DOHH2 (cell line): ENCODE measurements around the gene SUSD4.

Experiments used
- H3F3A ChIP-seq: fragments of 200-600 bp; sonication (generic), shearing (Covaris generic); 2 replicates; pipeline ENCODE4 v1.6.0; 2016; ENCODE audit warnings: antibody characterized with exemption, mild to moderate bottlenecking; ENCODE audit not compliant: control insufficient read depth, insufficient read depth
- H3K27ac ChIP-seq: fragments of 200-600 bp; sonication (generic); 2 replicates; pipeline ENCODE4 v1.5.1; 2014; ENCODE audit warnings: low read depth, mild to moderate bottlenecking, low read length, moderate library complexity
- H3K27me3 ChIP-seq: fragments of 200-600 bp; sonication (generic); 2 replicates; pipeline ENCODE4 v1.6.1; 2014; ENCODE audit warnings: mild to moderate bottlenecking, low read length, mixed read lengths; ENCODE audit not compliant: control insufficient read depth
- H3K36me3 ChIP-seq: fragments of 200-600 bp; sonication (generic); 2 replicates; pipeline ENCODE4 v1.6.1; 2014; ENCODE audit warnings: mild to moderate bottlenecking, low read length, moderate library complexity, mixed read lengths; ENCODE audit not compliant: control insufficient read depth
- H3K4me1 ChIP-seq: fragments of 200-600 bp; sonication (generic); 2 replicates; pipeline ENCODE4 v1.6.1; 2014; ENCODE audit warnings: mild to moderate bottlenecking, low read length, mixed read lengths; ENCODE audit not compliant: control insufficient read depth
- H3K4me2 ChIP-seq: fragments of 200-600 bp; sonication (generic); 2 replicates; pipeline ENCODE4 v1.6.0; 2014; ENCODE audit warnings: mild to moderate bottlenecking, low read length, moderate library complexity
- H3K4me3 ChIP-seq: fragments of 200-600 bp; sonication (generic); 2 replicates; pipeline ENCODE4 v1.5.1; 2014; ENCODE audit warnings: mild to moderate bottlenecking, low read length, mixed read lengths
- H3K79me2 ChIP-seq: fragments of 200-600 bp; sonication (generic); 2 replicates; pipeline ENCODE4 v1.6.1; 2014; ENCODE audit warnings: mild to moderate bottlenecking, low read length, mixed read lengths; ENCODE audit not compliant: control insufficient read depth
- H3K9me2 ChIP-seq: fragments of 200-600 bp; sonication (generic); replicated peaks from 2 replicates; pipeline ENCODE4 v1.6.1; 2014; ENCODE audit warnings: mild to moderate bottlenecking, low read length, mixed read lengths; ENCODE audit not compliant: control insufficient read depth
- H3K9me3 ChIP-seq: fragments of 200-600 bp; sonication (generic); 2 replicates; pipeline ENCODE4 v1.6.1; 2014; ENCODE audit warnings: antibody characterized with exemption, low read length, mixed read lengths; ENCODE audit not compliant: control insufficient read depth, insufficient read depth
- H4K20me1 ChIP-seq: fragments of 200-600 bp; sonication (generic); 2 replicates; pipeline ENCODE4 v1.6.0; 2014; ENCODE audit warnings: low read depth, mild to moderate bottlenecking, antibody characterized with exemption, low read length, moderate library complexity; ENCODE audit not compliant: control insufficient read depth, insufficient read depth
- EZH2phosphoT487 ChIP-seq: fragments of 200-600 bp; sonication (generic); IDR thresholded peaks from 2 replicates; pipeline ENCODE4 v1.6.1; 2017; ENCODE audit warnings: borderline replicate concordance, mild to moderate bottlenecking, antibody characterized with exemption, low read length, moderate library complexity, mixed read lengths
- TF ChIP-seq, protein P1 (sequence below): fragments of 200-600 bp; sonication (generic); IDR thresholded peaks from one replicate; pipeline ENCODE4 v1.5.1; 2014; ENCODE audit warnings: antibody characterized with exemption, mild to moderate bottlenecking, low read depth, low read length; ENCODE audit not compliant: poor library complexity, severe bottlenecking

Gene SUSD4

DNA sequence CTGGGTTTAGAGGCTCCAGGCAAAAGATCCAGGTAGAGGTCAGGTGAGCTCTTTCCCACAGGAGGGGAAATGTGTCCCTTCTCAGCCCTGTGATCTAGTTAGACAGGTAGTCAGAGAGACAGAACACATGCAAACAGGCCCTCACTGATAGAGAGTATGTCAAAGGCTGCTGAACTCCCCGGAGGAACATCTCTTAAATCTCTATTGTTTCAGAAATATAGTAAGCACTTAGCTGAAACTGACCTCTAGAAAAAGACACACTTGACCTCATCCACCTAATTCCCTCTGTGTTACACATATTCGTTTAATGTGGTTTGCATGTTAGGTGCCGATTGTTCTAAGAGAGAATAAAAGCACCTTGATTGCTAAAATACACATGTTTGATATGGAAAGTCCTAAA, 23.3 kb downstream of the SUSD4 start:
- Histone ChIP-seq H3K4me3 (no peak overlapping the region), H4K20me1 (no peaks in the 10 kb centered on the region), H3K27me3 (no peaks in the 10 kb centered on the region), H3K36me3 (no peaks in the 10 kb centered on the region), H3K27ac (no peak overlapping the region), H3K4me2 (no peak overlapping the region), H3K9me2 (no peaks in the 10 kb centered on the region), H3K79me2 (no peaks in the 10 kb centered on the region), H3K9me3 (no peaks in the 10 kb centered on the region), H3F3A (no peaks in the 10 kb centered on the region), H3K4me1 (no peaks in the 10 kb centered on the region)
- TF ChIP-seq, protein P1, sequence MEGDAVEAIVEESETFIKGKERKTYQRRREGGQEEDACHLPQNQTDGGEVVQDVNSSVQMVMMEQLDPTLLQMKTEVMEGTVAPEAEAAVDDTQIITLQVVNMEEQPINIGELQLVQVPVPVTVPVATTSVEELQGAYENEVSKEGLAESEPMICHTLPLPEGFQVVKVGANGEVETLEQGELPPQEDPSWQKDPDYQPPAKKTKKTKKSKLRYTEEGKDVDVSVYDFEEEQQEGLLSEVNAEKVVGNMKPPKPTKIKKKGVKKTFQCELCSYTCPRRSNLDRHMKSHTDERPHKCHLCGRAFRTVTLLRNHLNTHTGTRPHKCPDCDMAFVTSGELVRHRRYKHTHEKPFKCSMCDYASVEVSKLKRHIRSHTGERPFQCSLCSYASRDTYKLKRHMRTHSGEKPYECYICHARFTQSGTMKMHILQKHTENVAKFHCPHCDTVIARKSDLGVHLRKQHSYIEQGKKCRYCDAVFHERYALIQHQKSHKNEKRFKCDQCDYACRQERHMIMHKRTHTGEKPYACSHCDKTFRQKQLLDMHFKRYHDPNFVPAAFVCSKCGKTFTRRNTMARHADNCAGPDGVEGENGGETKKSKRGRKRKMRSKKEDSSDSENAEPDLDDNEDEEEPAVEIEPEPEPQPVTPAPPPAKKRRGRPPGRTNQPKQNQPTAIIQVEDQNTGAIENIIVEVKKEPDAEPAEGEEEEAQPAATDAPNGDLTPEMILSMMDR = no peak
- no peak for TF ChIP-seq EZH2phosphoT487

DNA sequence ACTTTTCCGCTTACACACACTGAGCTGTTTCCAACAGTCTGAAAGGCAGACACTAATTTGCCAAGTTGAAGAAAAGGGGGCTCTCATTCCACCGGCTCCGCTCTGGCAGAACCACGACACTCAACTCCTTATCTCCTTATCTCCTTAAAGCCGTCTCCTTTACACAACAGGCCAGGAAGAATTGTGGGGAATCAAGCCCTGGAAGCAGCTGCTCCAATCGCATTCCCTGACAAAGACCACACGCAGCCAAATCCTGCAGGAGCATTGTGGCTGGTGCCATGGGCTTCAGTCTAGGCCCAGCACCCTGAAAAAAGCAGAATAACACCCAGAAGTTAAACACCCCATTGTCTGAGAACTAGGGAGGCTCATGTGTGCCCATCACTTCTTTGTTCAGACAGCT, 24.1 kb downstream of the SUSD4 start:
- H3K79me2 ChIP-seq = no peaks in the 10 kb centered on the region
- H3K9me2 ChIP-seq = no peaks in the 10 kb centered on the region
- no peaks in the 10 kb centered on the region for H4K20me1 ChIP-seq
- H3K4me3 ChIP-seq = no peak overlapping the region
- H3K4me2 ChIP-seq = no peak overlapping the region
- no peaks in the 10 kb centered on the region for H3K36me3 ChIP-seq
- H3K4me1 ChIP-seq = no peaks in the 10 kb centered on the region
- H3K9me3 ChIP-seq = no peaks in the 10 kb centered on the region
- no peak for TF ChIP-seq EZH2phosphoT487
- TF ChIP-seq, protein P1 = no peak
- H3K27me3 ChIP-seq = no peaks in the 10 kb centered on the region
- H3F3A ChIP-seq = no peaks in the 10 kb centered on the region
- no peak overlapping the region for H3K27ac ChIP-seq

DNA sequence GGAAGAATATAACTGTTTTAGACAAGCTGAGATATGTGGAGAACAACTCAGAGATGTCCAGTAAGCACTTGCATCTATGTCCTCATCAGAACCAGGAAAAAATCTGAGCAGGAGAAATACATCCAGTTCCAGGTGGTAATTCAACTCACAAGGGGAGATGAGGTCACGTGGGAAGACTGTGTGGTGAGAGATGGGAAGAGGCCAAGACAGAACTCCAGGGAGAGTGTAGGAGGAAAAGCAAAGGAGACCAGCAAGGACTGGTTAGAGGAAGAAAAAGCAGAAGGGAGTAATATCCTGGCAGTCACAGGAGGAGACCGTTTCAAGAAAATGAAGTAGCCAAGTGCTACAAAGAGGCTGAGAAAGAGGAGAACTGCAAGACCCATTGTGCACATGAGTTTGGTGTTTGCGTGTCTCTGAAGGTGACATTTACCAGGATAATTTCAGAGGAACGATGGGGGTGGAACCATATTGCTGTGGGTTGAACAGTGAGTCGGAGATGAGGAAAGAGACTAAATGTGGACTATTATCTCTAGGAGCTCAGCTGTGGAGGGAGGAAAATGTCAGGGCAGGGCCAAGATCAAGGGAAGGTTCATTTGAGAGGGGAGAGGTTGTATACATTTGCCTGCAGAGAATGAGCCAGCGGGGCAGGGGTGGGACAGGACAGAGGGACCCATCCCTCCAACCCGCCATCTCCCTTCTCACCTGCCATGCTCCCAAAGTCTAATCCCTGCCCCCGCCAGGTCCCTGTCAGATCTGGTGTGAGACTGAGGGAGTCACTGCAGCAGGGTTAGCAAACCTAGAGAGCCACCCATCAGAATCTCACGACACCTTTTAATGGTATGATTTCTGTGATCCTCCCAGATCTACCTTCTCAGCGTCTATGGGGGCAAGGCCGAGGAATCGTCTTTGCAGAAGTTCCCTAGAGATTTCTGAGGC, 24.9 kb downstream of the SUSD4 start:
- no peaks in the 10 kb centered on the region for H3K36me3 ChIP-seq
- H3F3A ChIP-seq = no peaks in the 10 kb centered on the region
- no peaks in the 10 kb centered on the region for H3K9me3 ChIP-seq
- no peak overlapping the region for H3K4me2 ChIP-seq
- H3K79me2 ChIP-seq = no peaks in the 10 kb centered on the region
- H4K20me1 ChIP-seq = no peaks in the 10 kb centered on the region
- no peaks in the 10 kb centered on the region for H3K27me3 ChIP-seq
- no peaks in the 10 kb centered on the region for H3K4me1 ChIP-seq
- no peak overlapping the region for H3K27ac ChIP-seq
- TF ChIP-seq EZH2phosphoT487 = no peak
- TF ChIP-seq, protein P1 = no peak
- no peak overlapping the region for H3K4me3 ChIP-seq
- no peaks in the 10 kb centered on the region for H3K9me2 ChIP-seq
